M059J (cell line): ENCODE data around the gene CEMP1. TPM values are rescaled to one million over a fixed set of nuclear protein-coding genes. Genes with fewer than 3 reads are reported as not detected.

Experiments used
- DNase-seq: peaks from one replicate; pipeline ENCODE4 v3.0.0-alpha.2; 2012; ENCODE audit warnings: low read depth
- total RNA-seq: library from RNA; depleted of rRNA; stranded (reverse); fragments of >200 nt; shearing (Covaris generic); gene quantifications from 2 replicates; pipeline ENCODE4 v1.2.3, GENCODE V29; 2014

Gene CEMP1
- total RNA-seq, 1 experiment from 2014 or later, result not detected

DNA sequence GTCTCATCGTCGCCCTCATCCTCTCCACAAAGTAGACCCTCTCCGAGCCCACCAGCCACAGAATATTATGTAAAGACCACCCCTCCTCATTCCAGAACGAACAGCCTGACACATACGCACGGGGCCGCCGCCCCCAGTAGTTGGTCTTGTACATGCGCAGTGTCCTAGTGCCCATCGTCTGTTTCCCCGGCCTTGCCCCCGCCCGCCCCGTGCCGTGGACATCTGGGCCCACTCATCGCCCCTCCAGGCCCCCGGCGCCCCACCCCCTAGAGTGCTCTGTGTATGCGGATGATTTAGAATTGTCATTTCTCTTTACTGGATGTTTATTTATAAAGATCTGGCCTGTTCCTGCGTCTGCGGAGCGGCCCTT, 11.5 kb downstream of the CEMP1 start:
- no peak for DNase-seq

DNA sequence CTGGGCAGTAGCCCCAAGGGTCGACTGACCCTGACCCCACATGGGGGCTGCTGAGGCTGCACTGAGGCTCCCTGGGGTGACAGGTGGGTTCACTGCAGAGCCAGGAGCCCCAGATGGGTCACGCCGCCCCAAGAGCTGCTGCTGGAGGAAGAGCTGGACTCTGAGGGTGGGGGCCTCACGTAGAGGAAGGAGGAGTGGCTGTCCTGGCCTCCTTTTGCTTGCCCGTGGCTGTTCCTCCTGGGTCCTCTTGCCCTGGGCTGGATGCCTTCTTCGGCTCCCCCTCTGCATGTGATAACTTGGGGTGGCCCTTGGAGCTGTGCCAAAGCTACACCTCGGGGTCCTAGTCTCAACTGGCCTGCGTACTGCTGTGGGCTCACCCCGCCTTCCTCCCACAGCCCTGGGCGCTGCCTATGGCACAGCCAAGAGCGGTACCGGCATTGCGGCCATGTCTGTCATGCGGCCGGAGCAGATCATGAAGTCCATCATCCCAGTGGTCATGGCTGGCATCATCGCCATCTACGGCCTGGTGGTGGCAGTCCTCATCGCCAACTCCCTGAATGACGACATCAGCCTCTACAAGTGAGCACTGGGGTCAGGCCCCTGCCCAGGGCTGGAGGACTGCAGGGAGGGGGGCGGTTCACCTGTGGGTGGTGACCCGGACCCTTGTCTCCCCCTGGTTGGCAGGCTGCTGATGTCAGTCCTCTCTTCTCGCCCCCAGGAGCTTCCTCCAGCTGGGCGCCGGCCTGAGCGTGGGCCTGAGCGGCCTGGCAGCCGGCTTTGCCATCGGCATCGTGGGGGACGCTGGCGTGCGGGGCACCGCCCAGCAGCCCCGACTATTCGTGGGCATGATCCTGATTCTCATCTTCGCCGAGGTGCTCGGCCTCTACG, 12.1 kb downstream of the CEMP1 start:
- DNase-seq, result no peak

DNA sequence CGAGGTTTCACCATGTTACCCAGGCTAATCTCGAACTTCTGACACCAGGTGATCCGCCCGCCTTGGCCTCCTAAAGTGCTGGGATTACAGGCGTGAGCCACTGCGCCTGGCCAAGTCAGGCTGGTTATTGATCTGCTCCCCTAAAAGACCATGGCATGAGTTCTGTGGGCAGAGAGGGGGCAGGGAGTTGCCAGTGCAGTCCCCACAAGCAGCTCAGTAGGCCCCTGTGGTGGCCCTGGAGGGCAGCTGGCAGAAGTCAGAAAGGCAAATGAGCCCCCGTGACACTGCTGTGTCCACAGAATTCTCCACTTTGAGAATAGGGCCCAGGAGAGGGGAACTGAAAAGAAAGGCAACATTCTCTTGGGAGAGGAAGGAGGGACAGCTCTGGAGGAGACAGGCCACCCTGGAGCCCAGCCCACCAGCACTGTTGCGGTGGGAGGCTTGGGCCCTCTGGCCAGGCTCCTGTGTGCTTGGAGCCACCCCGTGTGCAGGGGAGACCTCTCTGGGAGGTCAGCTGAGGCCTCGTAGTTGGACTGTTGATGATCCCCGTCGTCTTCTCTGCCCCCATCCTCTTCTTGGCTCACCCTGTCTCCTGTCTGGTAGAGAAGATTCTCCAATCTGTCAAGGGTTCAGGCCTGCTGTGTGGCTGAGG, 13.1 kb downstream of the CEMP1 start:
- no peak for DNase-seq

DNA sequence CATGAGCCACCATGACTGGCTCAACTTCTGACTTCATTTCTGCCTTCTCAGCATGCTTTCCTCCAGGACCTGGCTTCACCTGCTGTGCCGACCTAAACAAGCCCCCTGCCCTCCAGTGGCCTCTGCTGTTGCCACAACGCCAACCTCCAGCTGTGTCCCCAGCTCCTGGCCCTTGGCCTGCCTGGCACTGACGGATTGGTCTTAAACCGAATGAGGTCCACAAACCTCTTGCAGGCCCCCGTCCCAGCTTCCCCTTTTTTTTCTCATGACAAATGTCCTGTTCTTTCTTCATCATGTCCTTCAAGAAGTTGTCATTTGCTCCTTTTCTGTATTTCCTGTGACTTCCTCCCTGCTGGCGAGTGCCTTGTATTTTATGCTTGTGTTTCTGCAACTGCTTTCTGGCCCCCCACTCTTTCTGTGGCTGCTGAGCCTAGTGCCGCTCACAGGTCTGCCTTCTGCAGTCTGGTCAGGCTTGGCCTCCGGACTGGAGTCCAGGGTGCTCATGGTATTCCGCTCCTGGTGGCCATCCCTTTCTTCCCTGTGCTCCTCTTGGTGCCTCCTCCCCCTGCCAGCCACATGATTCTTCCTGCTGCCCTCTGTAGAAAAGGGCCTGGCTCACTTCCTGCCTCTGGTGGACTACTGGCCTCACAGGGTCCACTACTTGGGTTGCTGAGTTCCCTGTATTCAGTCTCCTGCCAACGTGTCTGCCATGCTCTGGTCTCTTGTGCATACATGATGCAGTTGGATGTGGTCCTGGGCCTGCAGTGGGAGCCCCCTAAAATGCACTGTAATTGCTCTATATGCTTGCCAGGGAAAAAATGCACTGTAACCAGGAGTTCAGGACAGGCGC, 14.6 kb downstream of the CEMP1 start:
- DNase-seq, result no peak

DNA sequence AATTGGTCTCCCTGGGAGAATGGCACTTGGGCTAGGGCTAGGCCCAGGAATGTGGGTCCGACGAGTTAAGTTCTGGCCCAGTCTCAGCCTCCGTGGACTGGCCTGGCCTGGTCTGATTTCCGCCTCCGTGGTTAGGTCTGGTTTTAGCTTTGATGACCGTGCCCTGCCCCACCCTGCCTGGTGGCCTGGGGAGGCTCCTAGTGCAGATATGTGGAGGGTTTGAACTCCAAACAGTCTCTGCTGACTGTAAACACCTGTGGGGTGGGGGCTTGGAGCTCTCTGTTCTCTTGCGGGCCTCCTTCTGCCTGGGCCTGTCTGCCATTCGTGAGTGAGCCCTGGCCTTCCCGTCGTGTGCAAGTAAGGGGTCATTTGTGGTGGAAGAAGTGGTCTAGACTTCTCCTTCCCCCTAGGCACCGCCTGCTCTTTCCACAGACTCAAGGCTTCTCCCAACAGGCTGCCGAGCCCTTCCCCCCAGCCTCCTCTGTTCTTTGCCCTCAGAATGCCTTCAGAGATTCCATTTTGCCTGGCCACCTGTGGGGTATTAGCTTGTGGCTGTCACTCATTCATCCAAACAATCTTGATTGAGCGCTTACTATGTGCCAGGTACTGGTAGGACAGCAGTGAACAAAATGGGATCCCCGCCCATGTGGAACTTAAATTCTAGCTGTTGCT, 15.9 kb downstream of the CEMP1 start:
- no peak for DNase-seq

DNA sequence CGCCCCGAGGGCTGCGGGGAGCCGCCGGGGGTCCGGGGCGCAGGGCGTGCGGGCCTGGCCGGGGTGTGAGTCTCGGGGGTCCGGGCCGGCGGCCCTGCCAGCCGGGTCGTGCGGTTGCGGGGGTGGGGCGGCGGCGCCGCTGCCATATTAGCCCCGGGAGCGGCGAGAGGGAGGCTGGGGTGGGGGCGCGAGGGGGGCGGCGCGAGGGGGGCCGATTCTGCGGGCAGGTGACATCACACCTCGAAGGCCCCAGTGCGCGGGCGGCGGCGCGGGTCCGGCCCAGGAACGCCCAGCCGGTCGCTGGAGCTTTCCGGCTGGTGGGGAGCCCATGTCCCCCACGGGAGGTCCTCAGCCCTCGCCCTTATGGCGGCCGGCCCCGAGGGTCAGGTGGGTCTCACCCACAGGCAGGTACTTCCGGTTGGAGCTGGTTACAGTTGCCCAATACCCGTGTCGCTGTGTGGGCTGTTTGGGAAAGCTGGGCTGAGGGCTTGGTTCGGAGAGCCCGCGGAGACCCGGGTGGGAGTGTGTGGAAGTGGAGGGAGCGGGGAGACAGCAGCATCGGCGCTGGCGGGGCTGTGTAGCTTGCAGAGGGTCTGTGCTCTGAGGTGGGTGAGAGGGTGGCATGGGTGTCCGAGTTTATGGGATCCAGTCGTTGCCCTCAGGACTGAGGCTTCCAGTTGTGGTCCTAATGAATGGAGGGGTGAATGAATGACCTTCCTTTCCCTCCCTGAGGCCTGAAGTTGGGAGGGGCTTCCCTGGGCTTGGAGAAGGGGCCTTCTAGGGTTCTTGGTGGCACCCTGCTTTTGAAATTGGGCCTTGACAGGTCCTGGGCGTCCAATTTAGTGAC, 16.7 kb downstream of the CEMP1 start:
- no peak for DNase-seq

DNA sequence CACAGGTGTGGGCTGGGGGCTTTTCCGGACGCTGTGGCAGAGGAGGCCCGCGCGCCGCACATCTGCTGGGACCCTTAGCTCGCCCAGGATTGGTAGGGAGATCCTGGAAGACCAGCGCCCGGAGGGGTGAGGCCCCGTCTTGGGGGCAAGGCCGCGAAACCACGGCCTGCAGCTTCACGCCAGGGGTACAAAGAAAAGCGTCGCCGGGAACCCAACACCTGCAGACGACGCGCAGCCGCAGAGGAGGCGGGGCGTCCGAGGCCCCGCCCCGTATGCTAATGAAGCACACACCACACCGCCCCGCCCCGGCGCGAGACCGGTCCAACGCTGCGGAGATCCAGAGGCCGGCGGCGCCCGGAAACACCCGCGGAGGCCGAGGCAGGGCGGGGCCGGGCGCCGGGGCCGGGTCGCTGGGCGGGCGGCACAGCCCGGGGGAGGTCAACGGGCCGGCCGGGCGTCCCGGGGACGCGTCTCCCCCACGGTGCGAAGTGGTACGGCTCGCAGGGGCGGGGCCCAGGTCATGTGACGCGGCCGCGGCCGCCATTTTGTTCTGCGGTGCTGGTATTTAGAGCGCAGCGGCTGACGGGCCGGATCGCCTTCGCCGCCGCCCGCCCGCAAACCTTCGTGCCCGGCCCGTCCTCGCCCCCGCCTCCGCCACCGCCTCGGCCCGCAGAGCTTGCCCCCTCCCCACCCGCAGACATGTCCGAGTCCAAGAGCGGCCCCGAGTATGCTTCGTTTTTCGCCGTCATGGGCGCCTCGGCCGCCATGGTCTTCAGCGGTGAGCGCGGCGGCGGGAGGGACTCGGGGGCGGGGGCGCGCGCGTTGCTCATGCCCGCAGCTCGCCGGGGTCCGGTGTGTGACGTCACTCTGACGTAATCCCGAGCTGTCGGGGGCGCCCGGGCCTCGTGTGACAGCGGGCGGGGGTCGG, 17.5 kb downstream of the CEMP1 start, which contains the start of gene ATP6V0C:
TSS of gene ATP6V0C (plus strand) at position 548 of the 928 bp plus-strand sequence. CDS start at position 700, 152 bp downstream.
- DNase-seq, result peak; percentile 84

DNA sequence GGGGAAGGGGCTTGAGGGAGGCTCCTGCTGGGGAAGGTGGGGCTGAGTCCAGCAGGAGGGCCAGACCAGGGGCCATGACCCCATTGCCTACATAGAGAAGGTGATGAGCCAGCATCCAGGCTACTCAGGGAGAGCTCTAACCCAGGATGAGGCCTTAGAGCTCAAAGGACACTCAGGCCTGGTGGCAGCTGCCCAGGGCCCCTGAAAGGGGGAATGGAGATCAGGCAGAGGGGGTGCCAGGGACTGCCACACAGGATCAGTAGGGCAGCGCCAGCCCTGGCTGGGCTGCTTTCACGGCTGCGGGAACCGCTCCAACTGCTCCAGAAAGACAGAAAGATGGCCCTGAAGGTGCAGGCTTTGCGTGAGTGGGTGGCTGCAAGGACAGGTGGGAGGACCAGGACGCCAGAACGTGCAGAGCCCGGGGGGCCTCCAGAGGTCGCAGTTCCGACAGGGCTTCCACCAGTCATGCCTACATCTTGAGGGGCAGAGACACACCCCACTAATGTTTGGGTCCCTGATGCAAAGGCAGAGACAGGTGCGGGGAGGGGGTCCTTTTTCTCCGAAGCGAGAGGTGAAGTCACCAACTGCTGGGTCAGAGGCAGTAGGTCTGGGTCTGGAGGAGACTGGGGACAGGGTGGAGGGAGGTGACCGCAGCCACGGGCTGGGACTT, 18.3 kb downstream of the CEMP1 start:
- DNase-seq, result no peak

DNA sequence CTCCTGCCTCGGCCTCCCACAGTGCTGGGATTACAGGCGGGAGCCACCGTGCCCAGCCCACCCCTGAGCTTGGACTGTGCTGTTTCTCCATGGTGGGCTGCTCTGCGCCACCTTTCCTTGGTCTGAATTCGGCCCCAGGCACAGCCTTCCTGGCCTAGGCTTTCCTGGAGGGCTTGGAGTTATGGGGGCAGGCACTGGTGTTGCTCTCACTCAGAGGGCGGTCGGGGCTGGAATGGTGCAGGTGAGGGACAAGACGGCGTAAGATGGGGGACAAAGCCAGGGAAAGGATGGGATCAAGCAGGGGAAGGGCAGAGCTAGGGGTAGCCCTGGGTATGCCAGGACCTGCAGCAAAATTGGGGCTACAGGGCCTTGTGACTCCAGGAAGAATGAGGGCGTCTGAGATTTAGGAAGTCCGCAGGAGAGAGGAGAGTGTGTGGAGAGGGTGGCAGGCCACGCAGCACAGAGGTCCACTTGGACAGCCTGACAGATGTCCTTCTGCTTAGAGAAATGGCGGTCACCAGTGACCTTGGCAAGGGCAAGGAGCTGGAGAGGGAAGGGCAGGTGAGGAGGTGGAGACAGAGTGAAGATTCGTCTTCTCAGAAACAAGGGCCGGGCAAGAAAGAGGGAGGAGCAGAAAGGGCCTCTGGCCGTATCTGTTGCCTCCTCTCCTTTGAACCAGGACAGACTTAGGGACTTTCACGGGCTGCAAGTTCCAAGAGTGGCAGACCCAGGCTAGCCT, 19.0 kb downstream of the CEMP1 start:
- no peak for DNase-seq

DNA sequence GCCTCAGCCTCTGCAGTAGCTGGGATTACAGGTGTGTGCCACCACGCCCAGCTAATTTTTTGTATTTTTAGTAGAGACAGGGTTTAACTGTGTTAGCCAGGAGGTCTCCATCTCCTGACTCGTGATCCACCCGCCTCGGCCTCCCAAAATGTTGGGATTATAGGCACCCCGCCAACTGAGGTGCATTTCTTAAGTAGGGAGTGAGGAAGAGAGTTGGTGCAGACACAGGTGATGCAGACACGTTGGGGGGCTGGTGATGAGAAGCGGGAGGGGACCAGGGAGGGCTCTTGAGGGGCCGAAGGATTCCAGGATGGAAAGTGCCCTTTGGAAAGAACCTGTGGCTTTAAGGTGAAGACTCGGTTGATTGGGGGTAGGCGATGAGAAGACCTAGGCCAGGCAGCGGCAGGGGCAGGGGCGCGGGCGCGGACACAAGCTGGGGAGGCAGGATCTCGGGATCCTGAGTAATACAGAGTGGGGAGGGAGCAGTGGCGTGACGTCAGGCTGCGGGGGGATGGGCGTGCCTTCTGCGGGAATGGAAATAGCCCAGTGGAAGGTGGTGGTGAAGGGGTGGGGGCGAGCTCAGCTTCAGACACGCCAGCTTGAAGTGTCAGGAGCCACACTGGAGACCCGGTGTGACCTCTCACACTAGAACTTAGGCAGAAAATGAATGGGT, 19.9 kb downstream of the CEMP1 start:
- DNase-seq, result no peak

DNA sequence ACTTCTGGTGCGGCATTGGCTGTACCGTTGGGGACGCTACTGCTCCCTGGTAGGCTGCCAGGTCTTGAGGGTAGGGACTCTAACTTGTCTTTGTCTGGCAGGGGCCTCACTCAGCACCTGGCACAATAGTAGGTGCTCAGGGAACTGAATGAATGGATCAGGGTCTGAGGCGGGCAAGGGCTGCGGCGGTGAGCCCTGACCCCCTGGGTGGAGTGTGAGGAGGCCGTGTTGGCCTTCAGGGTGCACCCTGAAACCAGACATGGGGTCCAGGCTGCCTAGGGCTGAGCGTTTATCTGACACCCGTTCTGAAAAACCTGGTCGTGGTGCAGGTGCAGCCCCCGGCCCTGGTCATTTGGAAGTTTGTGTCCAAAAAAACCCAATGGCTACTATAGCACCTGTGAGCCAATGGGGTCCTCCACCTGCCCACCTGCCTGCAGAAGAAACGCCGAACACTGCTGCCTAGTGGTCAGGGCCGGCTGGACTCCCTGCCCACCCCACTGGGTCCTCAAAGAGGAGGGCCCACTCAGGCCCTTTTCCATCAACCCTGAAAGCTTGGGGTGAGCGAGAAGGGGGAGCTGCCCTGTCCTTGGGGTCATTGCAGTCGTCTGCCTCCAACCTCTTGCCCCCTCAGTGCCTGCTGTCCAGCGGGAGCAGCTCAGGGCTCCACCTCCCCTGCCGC, 22.3 kb downstream of the CEMP1 start:
- DNase-seq, result no peak

DNA sequence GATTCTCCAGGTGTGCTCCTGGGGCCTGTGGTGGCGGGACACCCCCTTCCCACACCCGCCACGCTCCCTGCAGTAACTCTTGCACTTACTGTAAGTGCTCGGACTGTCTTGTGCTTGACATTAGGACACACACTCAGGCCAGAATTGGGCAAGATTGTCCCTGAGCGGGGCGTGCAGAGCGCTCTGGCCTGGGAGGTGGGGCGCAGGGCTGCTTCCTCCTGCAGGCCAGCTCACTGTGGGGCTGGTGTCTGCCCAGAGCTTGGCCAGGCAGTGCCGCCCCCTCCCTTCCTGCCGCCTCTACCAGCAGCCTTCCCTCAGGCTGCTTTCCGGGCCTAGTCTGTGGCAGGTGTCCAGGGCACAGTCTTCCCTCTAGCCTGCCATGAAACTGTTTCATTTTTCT, 23.5 kb downstream of the CEMP1 start:
- DNase-seq, result no peak

DNA sequence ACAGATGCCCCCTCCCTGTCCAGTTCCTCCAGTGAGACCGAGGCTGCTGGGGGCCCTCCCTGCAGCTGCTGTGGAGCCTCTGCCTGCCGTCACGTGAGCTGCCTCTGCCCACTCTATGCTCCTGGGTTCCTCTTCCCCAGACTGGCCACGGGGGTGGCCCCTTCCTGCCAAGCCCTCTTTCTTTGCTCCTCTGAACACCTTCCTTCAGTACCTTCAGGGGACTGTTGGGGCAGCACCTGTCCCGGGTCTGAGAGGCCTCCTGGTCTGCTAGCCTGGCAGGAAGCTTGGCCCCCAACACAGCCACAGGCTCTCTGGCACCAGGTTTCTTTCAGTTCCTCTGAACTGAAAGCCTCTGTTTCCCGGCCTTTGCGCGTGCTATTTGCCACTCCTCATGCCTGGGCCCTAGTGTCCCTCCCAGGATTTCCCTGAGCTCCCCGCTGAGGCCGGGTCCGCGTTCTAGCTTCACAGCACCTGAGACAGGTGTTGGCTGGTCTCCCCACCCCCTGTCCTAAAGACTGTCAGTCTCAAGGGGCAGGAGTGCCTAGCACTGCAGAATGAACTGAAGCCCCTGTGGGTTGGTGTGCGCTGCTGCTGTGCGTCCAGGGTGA, 24.1 kb downstream of the CEMP1 start:
- DNase-seq, result no peak

DNA sequence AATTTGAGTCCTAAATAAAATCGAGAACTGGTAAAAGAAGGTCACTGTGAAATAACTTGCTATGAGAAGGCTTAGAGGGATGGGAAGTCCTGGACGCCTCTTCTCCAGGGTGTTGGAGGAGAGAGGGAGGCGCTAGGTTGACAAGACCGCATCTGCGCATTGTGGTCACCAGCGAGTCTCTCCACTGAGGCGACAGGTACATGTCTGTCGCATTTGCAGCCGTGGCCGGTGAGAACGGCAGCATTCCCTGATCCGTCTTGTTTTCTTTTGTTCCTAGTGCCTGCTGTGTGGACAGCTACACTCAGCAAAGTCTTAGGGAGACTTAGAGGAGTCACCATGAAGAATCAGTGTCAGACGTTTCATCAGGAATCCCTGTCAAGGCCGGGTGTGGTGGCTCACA, 25.5 kb downstream of the CEMP1 start:
- no peak for DNase-seq

DNA sequence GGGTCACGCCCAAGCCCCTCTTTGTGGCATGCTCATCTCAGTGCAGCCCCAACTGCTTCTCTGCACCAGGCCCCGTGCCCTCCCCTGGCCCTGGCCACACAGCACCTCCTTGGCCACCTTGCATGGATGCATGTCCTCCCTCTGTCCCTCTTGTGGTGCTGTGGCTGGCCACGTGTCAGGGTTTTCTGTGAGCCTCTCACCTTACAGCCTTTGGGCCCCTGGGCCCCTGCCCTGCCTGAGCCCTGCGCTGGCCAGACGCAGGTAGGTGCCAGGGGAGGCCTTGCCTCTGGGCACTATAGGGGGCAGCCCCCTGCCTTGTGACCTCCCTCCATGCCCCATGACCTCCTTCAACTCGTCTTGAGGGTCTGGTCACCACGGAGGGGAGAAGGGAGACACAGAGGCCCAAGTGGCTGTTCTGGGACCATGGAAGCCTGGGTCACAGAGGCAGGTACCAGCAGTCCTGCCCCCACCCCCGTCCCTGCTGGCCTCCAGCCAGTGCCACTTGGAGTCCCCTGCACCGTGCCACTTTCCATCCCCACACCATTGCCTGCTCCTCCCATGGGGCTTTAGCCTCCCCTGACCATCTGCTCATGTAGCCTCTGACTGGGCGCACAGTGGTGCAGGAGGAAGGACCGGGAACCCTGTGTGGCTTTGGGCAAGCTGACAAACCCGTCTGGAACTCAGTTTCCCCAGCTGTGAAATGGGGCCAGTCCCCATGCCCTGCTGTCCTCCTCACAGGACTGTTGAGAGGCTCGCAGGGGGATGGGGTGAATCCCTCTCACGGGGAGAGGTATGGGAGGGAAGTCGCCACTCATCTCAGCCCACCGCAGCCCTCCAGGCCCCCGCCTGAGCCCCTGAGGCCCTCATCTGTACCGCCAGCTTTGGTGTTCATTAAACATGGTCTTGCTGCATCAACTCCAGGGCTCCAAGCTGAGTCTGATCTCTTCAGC, 29.0 kb downstream of the CEMP1 start:
- DNase-seq, result no peak
